ENCODE data around the gene CLTCL1. TPM values are rescaled to one million over a fixed set of nuclear protein-coding genes. Genes with fewer than 3 reads are reported as not detected.

Gene CLTCL1
- total RNA-seq, 1 experiment from 2014 or later = 7.1 TPM

DNA sequence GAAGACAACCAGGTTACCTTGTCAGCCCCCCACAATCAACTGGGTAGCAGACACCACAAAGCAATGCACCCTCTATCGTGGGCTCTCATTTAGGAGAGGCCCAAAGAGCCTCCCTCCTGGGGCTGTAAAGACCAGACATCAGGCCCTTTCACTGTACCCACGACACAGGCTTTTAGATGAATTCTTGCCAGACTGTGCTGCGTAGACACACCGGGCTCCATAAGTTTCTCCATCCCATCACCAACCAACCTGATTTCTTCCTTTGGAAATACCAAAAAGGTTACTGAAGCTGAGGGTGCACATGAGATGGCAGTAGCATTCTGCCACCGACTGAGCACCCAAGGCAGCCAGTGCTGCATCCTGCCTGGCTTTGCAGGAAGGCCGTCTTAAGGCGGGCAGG, 66.5 kb downstream of the CLTCL1 start:
- Histone ChIP-seq H3K9ac (ENCODE audit: low read length) (no peak overlapping the region), H3K4me2 (ENCODE audit: low read length) (no peak overlapping the region), H3K36me3 (ENCODE audit: control insufficient read depth in 1 of 2, insufficient read depth in 2 of 2, low read length in 2 of 2) (no peaks in the 10 kb centered on the region; a peak in 1 of 4 replicates), H3K27ac (ENCODE audit: low read depth, low read length) (no peak overlapping the region), H3K9me3 (ENCODE audit: control insufficient read depth in 1 of 2, insufficient read depth in 1 of 2, low read depth in 1 of 2, low read length in 2 of 2) (no peaks in the 10 kb centered on the region), H3K9me2 (ENCODE audit: insufficient read depth) (no peaks in the 10 kb centered on the region), H4K20me1 (ENCODE audit: insufficient read depth) (no peaks in the 10 kb centered on the region), H3K4me3 (replicated peaks in 1 of 2; ENCODE audit: low read depth in 1 of 2, low read length in 2 of 2) (no peak overlapping the region), H2AFZ (ENCODE audit: low read depth, low read length, poor library complexity, severe bottlenecking) (no peak overlapping the region), H3K4me1 (ENCODE audit: control insufficient read depth in 1 of 2, insufficient read depth in 2 of 2, low read length in 2 of 2) (no peaks in the 10 kb centered on the region), H3K27me3 (ENCODE audit: insufficient read depth, low read length) (no peaks in the 10 kb centered on the region), H3K79me2 (ENCODE audit: insufficient read depth, low read length) (no peaks in the 10 kb centered on the region)
- ATAC-seq (no peak), DNase-seq (ENCODE audit: low read depth, low spot score) (no peak)
- TF ChIP-seq CEBPB (IDR thresholded peaks at IDR 0.05; ENCODE audit: low read depth) (no peak), SP1 (IDR thresholded peaks at IDR 0.05; ENCODE audit: low read depth) (no peak), EZH2phosphoT487 (IDR thresholded peaks at IDR 0.05; ENCODE audit: borderline replicate concordance) (no peak), EZH2 (IDR thresholded peaks at IDR 0.05) (no peak), YY1 (IDR thresholded peaks at IDR 0.05; ENCODE audit: extremely low read depth, insufficient replicate concordance, low read depth, low read length) (no peak), SIN3A (IDR thresholded peaks at IDR 0.05; ENCODE audit: low read depth) (no peak), ZFX (IDR thresholded peaks at IDR 0.05) (no peak), TCF7L2 (IDR thresholded peaks at IDR 0.05; ENCODE audit: borderline replicate concordance, extremely low read depth, insufficient read depth, insufficient read length) (no peak), CBX3 (IDR thresholded peaks at IDR 0.05; ENCODE audit: low read depth) (no peak)
- TF ChIP-seq, protein P1, sequence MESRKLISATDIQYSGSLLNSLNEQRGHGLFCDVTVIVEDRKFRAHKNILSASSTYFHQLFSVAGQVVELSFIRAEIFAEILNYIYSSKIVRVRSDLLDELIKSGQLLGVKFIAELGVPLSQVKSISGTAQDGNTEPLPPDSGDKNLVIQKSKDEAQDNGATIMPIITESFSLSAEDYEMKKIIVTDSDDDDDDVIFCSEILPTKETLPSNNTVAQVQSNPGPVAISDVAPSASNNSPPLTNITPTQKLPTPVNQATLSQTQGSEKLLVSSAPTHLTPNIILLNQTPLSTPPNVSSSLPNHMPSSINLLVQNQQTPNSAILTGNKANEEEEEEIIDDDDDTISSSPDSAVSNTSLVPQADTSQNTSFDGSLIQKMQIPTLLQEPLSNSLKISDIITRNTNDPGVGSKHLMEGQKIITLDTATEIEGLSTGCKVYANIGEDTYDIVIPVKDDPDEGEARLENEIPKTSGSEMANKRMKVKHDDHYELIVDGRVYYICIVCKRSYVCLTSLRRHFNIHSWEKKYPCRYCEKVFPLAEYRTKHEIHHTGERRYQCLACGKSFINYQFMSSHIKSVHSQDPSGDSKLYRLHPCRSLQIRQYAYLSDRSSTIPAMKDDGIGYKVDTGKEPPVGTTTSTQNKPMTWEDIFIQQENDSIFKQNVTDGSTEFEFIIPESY (IDR thresholded peaks at IDR 0.05; ENCODE audit: extremely low read depth, insufficient replicate concordance, low read length) = no peak
- TF ChIP-seq, protein P2, sequence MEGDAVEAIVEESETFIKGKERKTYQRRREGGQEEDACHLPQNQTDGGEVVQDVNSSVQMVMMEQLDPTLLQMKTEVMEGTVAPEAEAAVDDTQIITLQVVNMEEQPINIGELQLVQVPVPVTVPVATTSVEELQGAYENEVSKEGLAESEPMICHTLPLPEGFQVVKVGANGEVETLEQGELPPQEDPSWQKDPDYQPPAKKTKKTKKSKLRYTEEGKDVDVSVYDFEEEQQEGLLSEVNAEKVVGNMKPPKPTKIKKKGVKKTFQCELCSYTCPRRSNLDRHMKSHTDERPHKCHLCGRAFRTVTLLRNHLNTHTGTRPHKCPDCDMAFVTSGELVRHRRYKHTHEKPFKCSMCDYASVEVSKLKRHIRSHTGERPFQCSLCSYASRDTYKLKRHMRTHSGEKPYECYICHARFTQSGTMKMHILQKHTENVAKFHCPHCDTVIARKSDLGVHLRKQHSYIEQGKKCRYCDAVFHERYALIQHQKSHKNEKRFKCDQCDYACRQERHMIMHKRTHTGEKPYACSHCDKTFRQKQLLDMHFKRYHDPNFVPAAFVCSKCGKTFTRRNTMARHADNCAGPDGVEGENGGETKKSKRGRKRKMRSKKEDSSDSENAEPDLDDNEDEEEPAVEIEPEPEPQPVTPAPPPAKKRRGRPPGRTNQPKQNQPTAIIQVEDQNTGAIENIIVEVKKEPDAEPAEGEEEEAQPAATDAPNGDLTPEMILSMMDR (IDR thresholded peaks at IDR 0.05 in 2 of 3, conservative IDR thresholded peaks at IDR 0.05 in 1 of 3; ENCODE audit: borderline replicate concordance in 1 of 3, insufficient read depth in 1 of 3, low read depth in 2 of 3, low read length in 2 of 3) = no peak
- POLR2A ChIA-PET = no interaction called here
- BruUV-seq (replicated peaks) = no TSS peak
- intact Hi-C loops (cut with micrococcal nuclease) = no loop called here
- CTCF ChIA-PET = no interaction called here
- RAD21 ChIA-PET (ENCODE audit: low non-redundant PET in 1 of 2, low total read pairs in 2 of 2, uncharacterized antibody in 2 of 2, unreplicated experiment in 2 of 2) = no interaction called here
